Adipocyte (in vitro differentiated cells): ENCODE data around the gene ZNF628.

Experiments used
- DNase-seq: peaks from one replicate; pipeline ENCODE4 v3.0.0-alpha.2; 2015; ENCODE audit warnings: low read depth
- H3K27me3 ChIP-seq: replicated peaks from 2 replicates; pipeline ENCODE4 v1.7.0; 2013; ENCODE audit warnings: mild to moderate bottlenecking, low read length, moderate library complexity; ENCODE audit not compliant: control insufficient read depth, insufficient read depth
- H3K36me3 ChIP-seq: 2 replicates; pipeline ENCODE4 v1.7.0; 2013; ENCODE audit warnings: low read length, mild to moderate bottlenecking, moderate library complexity; ENCODE audit not compliant: control insufficient read depth, insufficient read depth, severe bottlenecking
- H3K4me1 ChIP-seq: 2 replicates; pipeline ENCODE4 v1.7.0; 2013; ENCODE audit warnings: mild to moderate bottlenecking, low read length, moderate library complexity; ENCODE audit not compliant: control insufficient read depth, insufficient read depth
- H3K4me3 ChIP-seq: 2 replicates; pipeline ENCODE4 v1.7.0; 2013; ENCODE audit warnings: mild to moderate bottlenecking, low read length, moderate library complexity
- H3K9ac ChIP-seq: 2 replicates; pipeline ENCODE4 v1.7.0; 2013; ENCODE audit warnings: mild to moderate bottlenecking, low read length, moderate library complexity
- H3K9me3 ChIP-seq: 2 replicates; pipeline ENCODE4 v1.7.0; 2013; ENCODE audit warnings: mild to moderate bottlenecking, low read length, moderate library complexity; ENCODE audit not compliant: control insufficient read depth

Gene ZNF628

DNA sequence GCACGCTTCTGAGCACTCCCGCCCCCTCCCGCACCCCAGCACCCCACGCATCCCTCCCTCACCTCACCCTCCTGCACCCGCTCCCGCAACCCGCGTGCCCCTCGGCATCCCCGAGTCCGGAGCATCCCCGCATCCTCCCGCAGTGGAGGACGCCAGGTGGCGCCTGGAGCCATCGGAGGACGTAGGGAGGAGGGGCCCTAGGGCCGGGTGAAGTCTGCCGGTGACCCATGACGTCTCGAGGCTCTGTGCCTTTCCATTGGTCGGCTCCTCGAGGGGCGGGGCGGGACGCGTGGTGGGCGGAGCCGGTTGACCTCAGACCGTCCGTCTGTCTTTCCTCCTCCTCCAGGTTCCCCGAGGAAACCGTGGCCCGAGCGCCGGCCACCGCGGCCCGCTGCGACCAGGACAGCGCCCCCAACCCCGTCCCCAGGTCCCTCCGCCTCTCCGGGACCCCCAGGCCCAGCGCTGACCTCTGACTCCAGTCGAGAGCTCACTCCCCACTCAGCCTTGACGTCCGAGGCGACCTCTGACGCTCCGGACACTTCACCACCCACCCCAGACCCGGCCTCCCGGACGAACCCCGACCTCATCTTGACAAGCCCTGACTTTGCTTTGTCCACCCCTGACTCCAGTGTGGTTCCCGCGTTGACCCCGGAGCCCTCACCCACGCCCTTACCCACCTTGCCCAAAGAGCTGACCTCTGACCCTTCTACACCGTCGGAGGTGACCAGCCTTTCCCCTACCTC, 40.6 kb downstream of the ZNF628 start:
- H3K9me3 ChIP-seq = no peaks in the 10 kb centered on the region
- peak overlapping the region; percentile 79 for H3K9ac ChIP-seq
- peaks cover 7% of the 10 kb centered on the region for H3K4me1 ChIP-seq
- H3K4me3 ChIP-seq = peak overlapping the region; percentile 62
- H3K36me3 ChIP-seq = peaks cover 15% of the 10 kb centered on the region
- DNase-seq = peak; percentile 98
- H3K27me3 ChIP-seq = no peaks in the 10 kb centered on the region

GRCh38 chr19:55519451-55520311, 43.3 kb downstream of the ZNF628 start:
- peak; percentile 32 for DNase-seq
- H3K9ac ChIP-seq = no peak overlapping the region
- peaks cover 3% of the 10 kb centered on the region for H3K36me3 ChIP-seq
- H3K4me1 ChIP-seq = peaks cover 10% of the 10 kb centered on the region
- no peaks in the 10 kb centered on the region for H3K9me3 ChIP-seq
- no peaks in the 10 kb centered on the region for H3K27me3 ChIP-seq
- no peak overlapping the region for H3K4me3 ChIP-seq

GRCh38 chr19:55520691-55521292, 44.4 kb downstream of the ZNF628 start:
- Histone ChIP-seq H3K9ac (no peak overlapping the region), H3K4me3 (no peak overlapping the region), H3K36me3 (no peaks in the 10 kb centered on the region), H3K9me3 (no peaks in the 10 kb centered on the region), H3K4me1 (peaks cover 10% of the 10 kb centered on the region), H3K27me3 (no peaks in the 10 kb centered on the region)
- no peak for DNase-seq

DNA sequence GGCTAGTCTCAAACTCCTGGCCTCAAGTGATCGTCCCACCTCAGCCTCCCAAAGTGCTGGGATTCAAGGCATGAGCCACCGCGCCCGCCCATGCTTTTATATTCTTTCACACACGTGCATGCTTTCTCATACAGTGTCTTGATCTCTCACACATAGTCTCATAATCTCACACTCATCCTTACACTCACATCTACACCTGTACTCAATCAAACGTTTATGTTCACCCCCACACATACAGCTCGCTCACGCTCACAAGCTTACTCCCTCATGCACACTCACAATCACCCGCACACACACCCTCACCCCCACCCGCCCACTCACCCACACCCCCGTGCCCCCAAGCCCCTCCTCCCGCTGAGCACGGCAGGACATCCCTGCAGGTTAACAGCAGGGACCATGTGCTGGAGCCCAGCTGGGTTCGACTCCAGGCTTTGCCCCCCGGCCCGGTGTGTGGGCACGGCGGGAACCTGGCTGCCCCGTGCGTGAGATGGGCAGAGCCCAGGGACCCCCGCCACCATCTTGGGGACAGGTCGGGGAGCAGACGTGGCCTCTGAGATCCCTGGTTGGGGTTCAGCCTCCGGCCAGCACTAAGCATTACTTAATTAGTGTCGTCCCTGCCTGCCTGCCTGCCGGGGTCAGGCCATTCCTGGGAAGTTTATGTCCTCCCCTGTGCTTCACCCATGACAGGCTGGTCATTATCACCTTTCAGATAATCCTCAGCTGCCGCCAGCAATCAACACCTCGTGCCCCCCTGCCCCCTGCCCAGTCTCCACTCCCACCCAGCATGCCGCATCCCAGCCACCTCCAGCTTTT, 49.1 kb downstream of the ZNF628 start:
- Histone ChIP-seq H3K9ac (no peak overlapping the region), H3K4me1 (peaks cover 16% of the 10 kb centered on the region), H3K4me3 (no peak overlapping the region), H3K27me3 (peaks cover 13% of the 10 kb centered on the region), H3K36me3 (no peaks in the 10 kb centered on the region), H3K9me3 (no peaks in the 10 kb centered on the region)
- no peak for DNase-seq

DNA sequence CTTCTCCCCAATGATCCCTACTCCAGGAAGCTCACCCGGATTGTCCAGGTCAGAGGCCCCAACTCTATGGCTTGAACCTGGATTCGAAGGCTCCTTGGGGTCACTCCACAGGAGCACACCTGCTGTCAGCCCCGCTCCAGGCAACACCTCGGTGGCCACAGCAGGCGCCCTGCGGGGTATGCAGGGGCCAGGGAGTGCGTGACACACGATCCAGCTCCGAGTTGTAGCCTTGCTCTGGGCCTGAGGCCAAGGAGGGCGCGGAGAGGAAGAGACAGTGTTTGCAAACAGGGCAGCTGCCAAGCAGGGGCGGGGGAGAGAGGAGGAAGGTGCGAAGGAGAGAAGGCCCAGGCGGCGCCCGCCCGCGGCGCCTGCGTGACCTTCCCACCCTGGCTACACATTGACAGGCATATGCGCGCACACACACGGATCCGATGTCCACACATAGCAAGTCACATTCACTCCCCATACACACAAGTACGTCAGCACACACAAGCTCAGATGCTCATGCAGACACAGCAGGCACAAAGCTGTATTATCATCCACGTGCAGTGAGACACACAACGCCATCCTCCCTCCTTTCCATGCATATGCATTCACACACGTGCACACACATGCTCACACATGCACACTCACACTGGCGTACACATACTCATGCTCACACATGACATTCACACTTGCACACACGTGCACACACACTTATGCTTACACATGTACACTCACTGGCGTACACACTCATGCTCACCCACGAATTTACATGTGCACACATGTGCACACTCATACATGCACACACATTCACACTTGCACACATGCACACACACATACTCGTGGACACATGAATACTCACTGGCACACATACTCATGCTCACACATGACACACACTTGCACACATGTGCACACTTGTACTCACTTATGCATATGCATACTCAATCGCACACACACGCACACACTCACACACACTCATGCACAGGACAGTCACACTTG, 50.1 kb downstream of the ZNF628 start:
- DNase-seq = peak; percentile 18
- no peak overlapping the region for H3K9ac ChIP-seq

GRCh38 chr19:55527197-55528029, 51.0 kb downstream of the ZNF628 start:
- Histone ChIP-seq H3K9ac (no peak overlapping the region), H3K4me1 (peaks cover 6% of the 10 kb centered on the region), H3K4me3 (no peak overlapping the region), H3K27me3 (peaks cover 13% of the 10 kb centered on the region), H3K9me3 (no peaks in the 10 kb centered on the region), H3K36me3 (no peaks in the 10 kb centered on the region)
- DNase-seq = no peak

More for the DNA sequence above, 50.1 kb downstream of the ZNF628 start:
- H3K4me1 ChIP-seq = peaks cover 14% of the 10 kb centered on the region
- H3K9me3 ChIP-seq = no peaks in the 10 kb centered on the region
- H3K27me3 ChIP-seq = peaks cover 13% of the 10 kb centered on the region
- no peak overlapping the region for H3K4me3 ChIP-seq
- no peaks in the 10 kb centered on the region for H3K36me3 ChIP-seq

GRCh38 chr19:55528030-55528803, 51.8 kb downstream of the ZNF628 start:
- Histone ChIP-seq H3K27me3 (peaks cover 13% of the 10 kb centered on the region), H3K36me3 (no peaks in the 10 kb centered on the region), H3K4me1 (peaks cover 6% of the 10 kb centered on the region), H3K4me3 (no peak overlapping the region), H3K9ac (no peak overlapping the region), H3K9me3 (no peaks in the 10 kb centered on the region)
- DNase-seq = peak; percentile 36

DNA sequence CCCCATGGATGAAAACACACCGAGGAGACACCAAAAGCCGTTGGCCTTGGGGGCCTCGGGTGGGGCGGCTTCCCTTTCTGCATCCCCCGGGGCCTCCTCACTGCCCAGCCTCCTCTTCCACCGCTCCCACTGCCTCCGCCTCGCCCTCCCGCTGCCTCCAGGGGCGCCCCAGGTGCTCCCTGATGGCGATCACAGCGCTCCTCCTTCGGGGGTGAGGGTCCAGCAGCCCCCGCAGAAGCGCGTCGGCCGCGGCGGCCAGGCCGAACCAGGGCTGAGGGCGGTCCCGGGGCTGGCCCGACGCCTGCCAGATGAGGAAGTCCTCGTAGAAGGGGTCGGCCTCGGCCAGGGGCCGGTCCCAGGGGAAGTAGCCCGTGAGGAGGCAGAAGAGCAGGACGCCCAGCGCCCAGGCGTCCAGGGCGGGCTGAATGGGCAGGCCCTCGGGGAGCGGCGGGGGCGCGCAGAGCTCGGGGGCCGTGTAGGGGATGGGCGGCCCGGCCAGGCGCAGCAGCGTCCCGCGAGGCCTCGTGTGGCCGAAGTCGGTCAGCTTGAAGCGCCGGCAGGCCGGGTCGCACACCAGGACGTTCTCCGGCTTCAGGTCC, 53.3 kb downstream of the ZNF628 start:
- Histone ChIP-seq H3K27me3 (peaks cover 13% of the 10 kb centered on the region), H3K9me3 (no peaks in the 10 kb centered on the region), H3K4me3 (no peak overlapping the region), H3K9ac (no peak overlapping the region), H3K36me3 (no peaks in the 10 kb centered on the region), H3K4me1 (peaks cover 6% of the 10 kb centered on the region)
- DNase-seq = no peak

DNA sequence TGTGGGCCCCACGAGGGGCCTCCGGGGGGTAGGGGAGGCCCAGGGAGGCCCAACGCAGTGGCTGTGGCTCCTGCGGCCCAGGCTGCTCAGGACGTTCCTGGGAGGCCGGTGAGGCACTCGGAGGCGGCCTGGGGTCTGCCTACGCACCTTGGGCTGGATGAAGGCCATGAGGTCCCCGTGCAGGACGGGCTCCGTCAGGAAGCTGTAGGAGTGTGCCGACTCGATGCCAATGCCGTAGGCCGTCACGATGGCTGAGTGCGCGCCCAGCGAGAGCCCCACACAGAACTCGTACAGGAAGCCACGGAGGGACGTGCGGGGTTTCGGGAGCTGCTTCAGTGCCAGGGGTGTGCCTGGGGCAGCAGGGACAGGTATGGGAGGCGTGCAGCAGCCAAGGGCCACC, 54.6 kb downstream of the ZNF628 start:
- peaks cover 6% of the 10 kb centered on the region for H3K4me1 ChIP-seq

More for the DNA sequence above, 54.6 kb downstream of the ZNF628 start:
- Histone ChIP-seq H3K27me3 (peaks cover 13% of the 10 kb centered on the region), H3K9me3 (no peaks in the 10 kb centered on the region), H3K9ac (no peak overlapping the region), H3K36me3 (no peaks in the 10 kb centered on the region), H3K4me3 (no peak overlapping the region)
- DNase-seq = no peak
